ENCODE results near the gene ASTN2.

ASTN2 gene

GRCh38 chr9:116688806-116689485 lies 725.9 kb downstream of the ASTN2 start:
- DNase-seq, result no peak

- DNase-seq, result no peak
These were observed 727.1 kb downstream of the ASTN2 start for GRCh38 chr9:116687754-116688135.

GRCh38 chr9:116687074-116687753 lies 727.6 kb downstream of the ASTN2 start, which contains the start of gene TRIM32:
Gene TRIM32, plus strand, starts transcription at chr9:116687305. Its CDS starts 10,438 bp downstream, at chr9:116697743.
- DNase-seq, result peak; percentile 91

DNA sequence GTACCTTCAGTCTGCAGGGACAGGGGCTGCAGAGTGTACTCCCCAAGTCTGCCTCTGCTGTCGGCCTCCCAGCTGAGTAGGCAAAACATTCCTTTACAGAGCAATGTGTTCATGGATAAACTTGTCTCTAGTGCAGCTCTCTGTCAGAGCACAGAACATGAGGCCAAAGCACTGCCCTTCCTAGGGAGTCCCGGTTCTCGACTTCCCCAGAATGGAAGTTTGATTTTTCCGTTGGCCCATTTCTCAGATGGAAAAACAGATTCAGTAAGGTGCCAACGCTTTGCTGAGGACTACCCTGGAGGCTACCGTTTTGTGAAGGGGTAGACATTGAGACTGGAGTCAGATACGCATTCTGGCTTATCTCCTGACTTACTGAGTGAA lies 728.2 kb downstream of the ASTN2 start:
- peak; percentile 24 for DNase-seq

DNA sequence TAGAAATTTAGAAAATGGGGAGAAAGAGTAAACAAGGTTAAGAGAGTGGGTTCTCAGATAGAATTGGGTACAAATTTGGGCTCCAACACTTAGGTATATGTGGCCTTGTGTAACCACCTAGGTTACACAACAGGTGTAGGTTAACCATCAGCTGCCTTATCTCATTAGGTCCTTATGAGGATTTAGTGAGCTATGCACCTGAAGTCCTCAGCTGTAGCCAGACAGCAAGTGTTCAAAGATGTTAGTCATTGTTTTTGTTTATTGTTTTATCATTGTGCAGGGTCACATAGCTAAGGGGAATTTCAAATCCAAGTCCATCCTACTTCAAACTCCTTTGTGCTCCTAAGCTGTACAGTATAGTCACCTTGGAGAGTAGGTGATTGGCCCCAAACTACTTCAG lies 728.7 kb downstream of the ASTN2 start:
- no peak for DNase-seq

GRCh38 chr9:116685166-116685565 lies 729.7 kb downstream of the ASTN2 start:
- peak; percentile 12 for DNase-seq

GRCh38 chr9:116683535-116683934 lies 731.3 kb downstream of the ASTN2 start:
- DNase-seq, result no peak

DNA sequence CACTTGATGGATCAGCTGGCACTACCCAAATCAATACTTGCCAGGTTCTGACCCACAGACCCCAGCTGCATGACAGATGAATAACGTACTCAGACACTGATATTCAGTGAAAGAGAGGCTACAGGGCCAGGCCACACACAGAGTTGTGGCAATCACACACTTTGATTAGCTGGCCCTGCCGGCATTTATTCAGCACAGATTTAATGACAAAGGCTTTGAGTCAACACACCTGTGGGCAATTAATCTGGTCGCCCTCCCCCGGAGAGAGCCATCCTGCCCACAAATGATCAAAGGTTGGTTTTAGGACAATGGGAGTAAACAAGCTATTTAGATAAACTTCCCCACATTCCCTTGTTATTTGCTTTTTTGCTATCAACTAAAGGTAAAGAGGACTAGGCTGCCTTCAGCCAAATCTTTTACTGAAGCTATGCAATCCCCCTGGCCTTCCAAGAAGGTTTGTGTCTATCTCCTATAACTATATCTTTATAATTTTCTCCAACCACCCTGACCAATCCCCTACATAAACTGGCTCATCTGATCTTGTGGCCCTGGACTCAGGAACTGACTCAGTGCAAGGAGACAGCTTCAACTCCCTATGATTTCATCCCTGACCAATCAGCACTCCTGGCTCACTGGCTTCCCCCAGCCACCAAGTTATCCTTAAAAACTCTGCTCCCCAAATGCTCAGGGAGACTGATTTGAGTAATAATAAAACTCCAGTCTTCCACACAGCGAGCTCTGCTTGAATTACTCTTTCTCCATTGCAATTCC lies 740.5 kb downstream of the ASTN2 start:
- DNase-seq, result no peak

- DNase-seq, result peak; percentile 30
These were observed 741.5 kb downstream of the ASTN2 start for GRCh38 chr9:116673375-116673774.

DNA sequence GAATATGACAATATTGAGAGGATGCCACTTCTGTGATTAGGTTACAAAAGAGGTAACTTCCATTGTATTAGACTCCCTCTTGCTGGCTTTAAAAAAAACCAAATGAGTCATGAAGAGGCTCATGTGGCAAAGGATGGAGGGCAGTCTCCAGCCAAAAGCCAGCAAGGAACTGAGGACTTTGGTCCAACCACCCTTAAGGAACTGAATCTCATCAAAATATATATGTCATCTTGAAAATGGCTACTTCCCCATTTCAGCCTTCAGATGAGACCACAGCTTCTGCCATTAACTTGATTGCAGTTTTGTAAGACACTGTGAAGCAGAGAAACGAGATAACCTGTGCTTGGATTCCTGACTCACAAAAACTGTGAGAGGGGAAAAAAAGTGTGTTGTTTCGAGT lies 743.3 kb downstream of the ASTN2 start:
- DNase-seq, result no peak

DNA sequence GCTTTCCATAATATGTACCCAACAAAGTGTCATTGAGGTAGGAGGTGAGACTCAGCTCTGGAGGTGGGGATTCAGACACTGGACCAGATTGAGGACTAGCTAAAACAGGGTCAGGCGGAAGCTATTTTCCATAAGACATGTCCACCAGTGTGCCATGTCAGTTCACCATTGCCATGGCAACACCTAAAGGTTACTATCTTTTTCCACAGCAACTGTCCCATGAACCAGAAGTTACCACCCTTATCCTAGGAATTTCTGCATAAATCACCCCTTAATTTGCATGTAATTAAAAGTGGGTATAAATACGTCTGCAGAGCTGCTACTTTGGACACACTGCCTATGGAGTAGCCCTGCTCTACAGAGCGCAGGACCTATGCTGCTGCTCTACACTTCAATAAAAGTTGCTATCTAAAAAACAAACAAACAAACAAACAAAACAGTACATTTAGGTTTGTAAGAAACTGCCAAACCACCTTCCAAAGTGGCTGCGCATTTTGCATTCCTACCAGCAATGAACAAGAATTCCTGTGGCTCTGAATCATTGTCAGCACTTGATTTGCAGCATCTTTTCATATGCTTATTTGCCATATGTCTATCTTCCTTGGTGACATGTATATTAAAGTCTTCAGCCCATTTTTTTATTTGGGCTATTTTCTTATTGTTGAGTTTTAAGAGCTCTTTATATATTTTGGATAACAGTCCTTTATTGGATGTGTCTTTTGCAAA lies 745.7 kb downstream of the ASTN2 start:
- DNase-seq, result peak; percentile 47

GRCh38 chr9:116663581-116663980 lies 751.3 kb downstream of the ASTN2 start:
- no peak for DNase-seq

GRCh38 chr9:116662646-116663310 lies 752.1 kb downstream of the ASTN2 start:
- no peak for DNase-seq

DNA sequence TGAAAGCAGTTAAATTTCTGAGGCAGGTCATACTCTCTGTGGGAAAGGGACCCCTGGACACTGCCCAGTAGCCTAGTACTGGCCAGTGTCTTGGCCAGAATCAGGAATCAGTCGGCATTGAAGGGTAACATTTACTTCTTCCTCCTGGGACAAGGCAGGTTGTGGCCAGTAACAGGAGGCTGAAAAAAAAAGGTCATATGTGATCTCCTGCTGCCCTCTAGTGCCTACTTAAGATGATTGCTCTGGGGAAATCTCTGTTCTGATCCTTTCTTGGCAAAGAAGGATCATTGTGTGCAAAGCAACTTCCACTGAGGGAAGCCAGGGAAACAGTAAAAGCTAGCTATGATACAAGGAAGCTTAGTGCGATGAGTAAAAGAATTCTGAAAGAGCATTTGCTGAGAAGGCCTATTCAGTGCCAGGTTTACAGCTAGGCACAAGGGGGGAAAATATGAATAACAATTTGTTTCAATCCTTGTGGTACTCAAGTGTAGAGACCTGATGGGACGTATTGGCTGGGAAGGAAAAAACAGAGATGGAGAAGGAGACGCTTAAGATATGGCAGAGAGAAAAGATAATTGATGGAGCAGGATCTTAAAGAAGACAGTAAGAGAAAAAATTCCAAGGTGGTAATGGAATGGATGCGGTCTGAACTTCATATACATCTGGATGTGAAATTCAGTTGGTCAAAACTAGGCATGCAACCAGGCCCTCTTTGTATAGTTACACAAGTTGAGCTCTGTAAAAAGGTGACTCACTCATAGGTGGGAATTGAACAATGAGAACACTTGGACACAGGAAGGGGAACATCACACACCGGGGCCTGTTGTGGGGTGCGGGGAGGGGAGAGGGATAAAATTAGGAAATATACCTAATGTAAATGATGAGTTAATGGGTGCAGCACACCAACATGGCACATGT lies 753.6 kb downstream of the ASTN2 start:
- peak; percentile 78 for DNase-seq

DNA sequence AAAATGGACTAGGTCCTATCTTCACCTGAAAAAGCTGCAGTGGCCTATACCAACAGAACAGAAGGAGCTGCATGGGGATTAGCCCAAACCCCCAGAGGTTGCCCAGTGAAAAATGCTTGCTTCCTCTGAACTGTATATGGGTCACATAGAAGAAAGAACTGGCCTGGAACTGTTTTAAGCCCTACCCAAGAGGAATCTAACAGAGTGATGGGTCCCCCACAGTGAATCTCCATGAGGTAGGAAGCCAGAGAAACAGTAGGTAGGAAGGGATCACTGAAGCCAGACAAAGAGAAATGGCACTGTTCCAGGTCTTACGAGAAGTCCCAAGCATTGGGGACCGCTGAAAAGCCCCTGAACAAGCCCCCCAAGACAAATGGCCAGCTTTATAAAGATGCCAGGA lies 756.6 kb downstream of the ASTN2 start:
- DNase-seq, result no peak

DNA sequence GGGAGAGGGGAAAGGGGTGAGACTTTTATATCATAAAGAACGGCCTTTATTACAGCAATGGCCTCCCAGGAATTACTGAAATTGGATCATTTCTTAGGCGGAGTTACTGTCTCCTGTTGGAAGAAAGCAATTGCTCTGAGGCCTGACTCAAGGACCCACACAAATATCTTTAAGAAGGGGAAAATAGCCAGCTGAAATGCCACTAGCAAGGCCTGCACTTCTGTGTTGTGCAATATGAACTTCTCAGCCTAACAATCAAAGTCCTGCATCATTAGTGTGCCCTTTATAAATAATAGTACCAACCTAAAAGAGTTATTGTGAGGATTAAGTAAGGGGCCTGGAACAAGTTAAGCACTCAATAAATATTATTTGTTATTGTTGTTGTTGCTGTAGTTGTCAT lies 757.9 kb downstream of the ASTN2 start:
- no peak for DNase-seq

DNA sequence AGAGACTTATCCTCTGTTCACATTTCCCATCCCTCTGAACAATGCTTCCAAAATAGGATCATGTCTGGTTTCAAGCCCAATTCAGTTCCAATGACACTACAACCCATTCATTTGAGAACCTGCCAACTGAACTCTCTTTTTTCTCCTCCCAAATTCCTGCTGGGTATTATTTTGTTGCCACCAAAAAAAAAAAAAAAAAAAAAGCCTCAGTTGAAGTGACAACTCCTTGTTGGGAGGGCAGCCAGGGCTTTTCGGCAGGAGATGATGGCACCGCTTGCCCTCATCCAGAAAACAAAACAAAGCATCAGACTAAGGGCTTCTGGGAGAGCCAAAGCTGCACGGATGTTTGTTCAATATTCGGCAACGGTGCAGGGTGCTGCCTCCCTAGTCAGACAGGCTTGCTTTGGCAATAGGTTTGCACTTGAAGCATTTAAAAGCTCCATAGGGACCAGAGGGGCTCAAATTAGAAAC lies 758.3 kb downstream of the ASTN2 start:
- no peak for DNase-seq

GRCh38 chr9:116654059-116654355 lies 760.9 kb downstream of the ASTN2 start:
- no peak for DNase-seq

DNA sequence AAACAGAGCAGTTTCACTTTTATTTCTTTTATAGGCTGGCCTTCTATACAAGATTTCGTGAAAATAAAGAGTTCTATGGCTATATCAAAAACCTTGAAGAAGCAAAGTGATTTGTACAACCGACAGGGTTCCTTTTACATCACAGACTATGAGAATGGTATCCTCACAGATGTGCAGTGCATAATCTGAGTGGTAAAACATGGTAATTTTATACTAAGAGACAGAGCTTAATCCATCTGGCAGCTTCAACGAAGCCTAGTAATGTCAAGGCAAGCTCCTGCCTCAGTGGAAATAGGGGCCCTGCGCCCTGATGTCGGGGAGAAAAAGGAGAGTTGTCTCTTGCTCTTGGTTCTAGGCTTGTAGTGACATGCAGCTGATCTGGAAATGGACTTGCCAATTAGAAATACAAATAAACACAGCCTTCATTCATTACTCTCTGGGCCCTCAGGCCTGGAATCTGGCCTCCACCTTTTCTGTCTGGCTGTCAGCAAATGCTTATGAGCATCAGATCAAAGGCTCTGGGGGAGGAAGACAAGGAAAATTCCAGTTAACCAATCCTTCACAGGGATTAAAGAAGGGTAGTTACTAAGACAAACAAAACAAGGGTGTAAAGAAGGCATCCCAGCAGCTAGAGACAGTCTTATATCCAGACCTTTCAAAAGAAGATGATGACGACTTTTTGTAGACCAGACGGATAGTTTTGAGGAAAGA lies 761.4 kb downstream of the ASTN2 start:
- no peak for DNase-seq

DNA sequence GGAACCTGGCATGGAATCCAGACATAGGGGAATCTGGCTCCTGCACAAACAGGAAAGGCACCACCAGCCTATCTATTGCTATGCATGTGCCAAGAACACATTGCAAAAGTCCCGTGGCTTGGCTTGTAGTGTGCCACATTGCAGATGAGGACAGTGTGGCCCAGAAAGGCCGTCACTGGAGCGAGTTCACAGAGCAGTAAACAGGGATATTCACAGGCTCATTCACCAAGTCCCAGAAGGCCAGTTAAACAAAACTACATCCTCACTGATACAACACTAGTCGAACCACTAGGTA lies 767.4 kb downstream of the ASTN2 start:
- DNase-seq, result no peak
